Measurements from ENCODE around the gene PRTFDC1. TPM values are rescaled to one million over a fixed set of nuclear protein-coding genes. Genes with fewer than 3 reads are reported as not detected.

PRTFDC1 gene
- total RNA-seq, 4 donors from 2014 or later = 0.31 to 5.4 (median 2.3) TPM; not detected in 1

DNA sequence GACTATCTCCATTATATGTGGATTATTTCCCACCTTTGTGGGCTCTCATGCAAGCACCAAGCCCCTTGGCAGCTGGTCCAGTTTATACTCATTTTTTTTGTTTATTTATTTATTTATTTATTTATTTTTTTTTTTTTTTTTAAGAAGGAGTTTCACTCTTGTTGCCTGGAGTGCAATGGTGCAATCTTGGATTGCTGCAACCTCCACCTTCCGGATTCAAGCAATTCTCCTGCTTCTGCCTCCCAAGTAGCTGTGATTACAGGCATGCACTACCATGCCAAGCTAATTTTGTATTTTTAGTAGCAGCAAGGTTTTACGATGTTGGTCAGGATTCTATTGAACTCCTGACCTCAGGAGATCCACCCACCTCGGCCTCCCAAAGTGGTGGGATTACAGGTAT, 2.8 kb downstream of the PRTFDC1 start:
- TF ChIP-seq POLR2A (IDR thresholded peaks at IDR 0.05) = no peak
- TF ChIP-seq, protein P1, sequence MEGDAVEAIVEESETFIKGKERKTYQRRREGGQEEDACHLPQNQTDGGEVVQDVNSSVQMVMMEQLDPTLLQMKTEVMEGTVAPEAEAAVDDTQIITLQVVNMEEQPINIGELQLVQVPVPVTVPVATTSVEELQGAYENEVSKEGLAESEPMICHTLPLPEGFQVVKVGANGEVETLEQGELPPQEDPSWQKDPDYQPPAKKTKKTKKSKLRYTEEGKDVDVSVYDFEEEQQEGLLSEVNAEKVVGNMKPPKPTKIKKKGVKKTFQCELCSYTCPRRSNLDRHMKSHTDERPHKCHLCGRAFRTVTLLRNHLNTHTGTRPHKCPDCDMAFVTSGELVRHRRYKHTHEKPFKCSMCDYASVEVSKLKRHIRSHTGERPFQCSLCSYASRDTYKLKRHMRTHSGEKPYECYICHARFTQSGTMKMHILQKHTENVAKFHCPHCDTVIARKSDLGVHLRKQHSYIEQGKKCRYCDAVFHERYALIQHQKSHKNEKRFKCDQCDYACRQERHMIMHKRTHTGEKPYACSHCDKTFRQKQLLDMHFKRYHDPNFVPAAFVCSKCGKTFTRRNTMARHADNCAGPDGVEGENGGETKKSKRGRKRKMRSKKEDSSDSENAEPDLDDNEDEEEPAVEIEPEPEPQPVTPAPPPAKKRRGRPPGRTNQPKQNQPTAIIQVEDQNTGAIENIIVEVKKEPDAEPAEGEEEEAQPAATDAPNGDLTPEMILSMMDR (IDR thresholded peaks at IDR 0.05 in 4 of 5, conservative IDR thresholded peaks at IDR 0.05 in 1 of 5) = no peak
- Histone ChIP-seq H3K9me3 (no peaks in the 10 kb centered on the region), H3K36me3 (no peaks in the 10 kb centered on the region), H3K27ac (no peak overlapping the region), H3K4me1 (no peaks in the 10 kb centered on the region), H3K27me3 (peaks cover 0 to 3% (median 0%) of the 10 kb centered on the region in 3 donors), H3K4me3 (no peak overlapping the region)
- intact Hi-C loops (cut with DNase I; ENCODE audit: low total_unique reads) (no loop called here), in situ Hi-C loops (cut with MboI; ENCODE audit: low sequenced_read_pairs in 4 of 4) (loop anchor here in 1 of 4 donors (10.0 kb wide), 1 partner anchor 305 kb away; no protein-coding TSS in a partner anchor)
- ATAC-seq (no peak), DNase-seq (no peak)

DNA sequence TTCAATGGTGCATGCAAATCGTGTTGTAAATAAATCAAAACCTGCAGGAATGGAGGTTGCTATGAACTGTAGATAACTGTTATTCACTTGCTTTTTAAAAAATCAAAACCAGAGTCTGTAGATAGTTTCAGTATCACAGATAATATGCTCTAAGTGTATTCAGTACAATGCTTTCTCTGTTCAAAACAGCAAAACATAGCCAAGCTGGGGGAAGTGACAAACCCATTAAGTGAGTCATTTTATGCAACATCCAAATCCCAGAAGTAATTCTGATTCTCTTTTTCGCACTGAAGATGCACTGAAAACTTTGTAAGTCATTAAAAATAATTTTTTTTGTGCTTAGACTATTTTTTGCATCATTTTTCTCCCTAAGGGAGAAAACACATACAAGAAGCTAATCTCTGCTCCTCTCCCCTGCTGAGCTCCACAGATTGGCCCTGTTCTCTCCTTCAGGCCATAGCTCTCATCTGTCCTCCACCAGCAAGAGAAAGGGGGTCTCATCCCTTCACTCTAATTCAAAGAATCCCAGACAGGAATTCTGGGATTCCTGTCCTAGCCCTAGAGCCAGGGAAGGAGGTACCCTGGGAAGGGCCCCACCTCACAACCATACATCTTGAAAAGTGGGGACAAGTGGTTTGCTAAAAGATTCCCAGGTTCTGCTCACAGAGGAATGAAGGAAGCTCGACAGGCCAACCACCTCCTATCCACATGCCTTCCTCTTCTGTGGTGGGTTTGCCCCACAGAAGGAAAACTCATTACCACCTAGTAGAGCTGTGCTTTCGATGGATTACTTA, 4.9 kb downstream of the PRTFDC1 start:
- Histone ChIP-seq H3K4me3 (no peak overlapping the region), H3K36me3 (no peaks in the 10 kb centered on the region), H3K27me3 (peaks cover 0 to 3% (median 0%) of the 10 kb centered on the region in 3 donors), H3K27ac (peak overlapping the region; percentile 3 to 29 (median 22)), H3K4me1 (no peaks in the 10 kb centered on the region), H3K9me3 (no peaks in the 10 kb centered on the region)
- TF ChIP-seq POLR2A (IDR thresholded peaks at IDR 0.05) = no peak
- TF ChIP-seq, protein P1 (IDR thresholded peaks at IDR 0.05 in 4 of 5, conservative IDR thresholded peaks at IDR 0.05 in 1 of 5) = no peak
- intact Hi-C loops (cut with DNase I; ENCODE audit: low total_unique reads) = no loop called here
- in situ Hi-C loops (cut with MboI; ENCODE audit: low sequenced_read_pairs in 4 of 4) = no loop called here
- DNase-seq = no peak
- peak; percentile 28 to 55 for ATAC-seq

DNA sequence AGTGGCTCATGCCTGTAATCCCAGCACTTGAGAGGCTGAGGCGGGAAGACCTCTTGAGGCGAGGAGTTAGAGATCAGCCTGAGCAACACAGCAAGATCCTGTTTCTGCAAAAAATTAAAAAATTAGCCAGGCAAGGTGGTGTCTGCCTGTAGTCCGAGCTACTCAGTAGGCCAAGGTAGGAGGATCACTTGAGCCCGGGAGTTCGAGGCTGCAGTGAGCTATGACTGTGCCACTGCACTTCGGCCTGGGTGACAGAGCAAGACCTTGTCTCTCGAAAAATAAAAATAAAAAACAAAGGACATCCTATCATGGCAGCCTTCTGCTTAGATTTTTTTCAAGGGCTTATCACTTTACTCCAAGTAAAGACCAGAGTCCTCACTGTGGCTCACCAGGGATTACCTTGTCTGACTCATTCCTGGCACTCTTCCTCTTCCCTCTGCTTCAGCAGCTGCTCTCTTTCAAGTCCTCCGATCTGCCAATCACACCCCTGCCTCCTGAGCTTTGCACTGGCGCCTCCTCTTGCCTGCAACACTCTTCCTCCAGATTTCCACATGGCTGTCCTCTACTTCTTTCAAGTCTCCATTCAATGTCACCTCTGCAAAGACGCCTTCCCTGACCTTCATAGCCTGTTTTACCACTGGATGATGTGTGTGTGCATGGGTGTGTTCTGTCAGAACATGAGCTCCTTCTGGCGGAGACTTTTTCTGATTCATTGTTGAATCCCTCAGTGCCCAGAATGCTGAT, 7.7 kb downstream of the PRTFDC1 start:
- H3K27ac ChIP-seq = no peak overlapping the region
- in situ Hi-C loops (cut with MboI; ENCODE audit: low sequenced_read_pairs in 4 of 4) = no loop called here
- no peaks in the 10 kb centered on the region for H3K4me1 ChIP-seq
- ATAC-seq (peak; percentile 42 to 84), DNase-seq (peak; percentile 16 to 48)
- H3K9me3 ChIP-seq = no peaks in the 10 kb centered on the region
- no peak for TF ChIP-seq POLR2A (IDR thresholded peaks at IDR 0.05)
- TF ChIP-seq, protein P1 (IDR thresholded peaks at IDR 0.05 in 4 of 5, conservative IDR thresholded peaks at IDR 0.05 in 1 of 5) = no peak
- no peaks in the 10 kb centered on the region for H3K36me3 ChIP-seq
- intact Hi-C loops (cut with DNase I; ENCODE audit: low total_unique reads) = no loop called here
- no peaks in the 10 kb centered on the region for H3K27me3 ChIP-seq
- H3K4me3 ChIP-seq = no peak overlapping the region

DNA sequence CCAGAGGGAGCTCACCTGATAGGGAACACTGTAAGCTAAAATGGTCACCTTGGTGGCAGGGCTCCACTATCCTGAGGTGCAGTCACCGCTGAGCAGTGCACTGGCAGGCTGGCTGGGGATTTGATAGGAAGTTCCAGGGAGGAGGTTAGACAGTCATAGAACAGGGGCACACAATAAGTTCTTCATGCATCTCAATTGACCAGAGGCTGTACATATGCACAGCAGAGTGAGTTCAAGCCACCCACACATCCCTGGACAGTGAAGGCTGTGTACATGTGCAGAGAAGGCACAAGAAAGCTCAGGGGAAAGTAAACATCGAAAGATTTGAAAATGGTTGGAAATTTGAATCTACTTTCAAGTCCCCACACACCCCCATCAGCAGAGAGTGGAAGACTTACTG, 13.9 kb downstream of the PRTFDC1 start:
- in situ Hi-C loops (cut with MboI; ENCODE audit: low sequenced_read_pairs in 4 of 4) (no loop called here), intact Hi-C loops (cut with DNase I; ENCODE audit: low total_unique reads) (no loop called here)
- Histone ChIP-seq H3K4me1 (no peaks in the 10 kb centered on the region), H3K27ac (no peak overlapping the region), H3K4me3 (no peak overlapping the region), H3K9me3 (no peaks in the 10 kb centered on the region), H3K27me3 (no peaks in the 10 kb centered on the region), H3K36me3 (no peaks in the 10 kb centered on the region)
- ATAC-seq = no peak
- TF ChIP-seq, protein P1 (IDR thresholded peaks at IDR 0.05 in 4 of 5, conservative IDR thresholded peaks at IDR 0.05 in 1 of 5) = no peak
- no peak for TF ChIP-seq POLR2A (IDR thresholded peaks at IDR 0.05)
- no peak for DNase-seq
